Limb (tissue), 2 donors: ENCODE data around the gene SPC25.
"Not testable (repeated sequence)": the region's sequence is repeated elsewhere in the genome, so short reads cannot be mapped to it uniquely, and the experiment has no call there.

Source experiments
- DNase-seq, 2 donors: peaks; one replicate each; pipeline ENCODE4 v3.0.0-alpha.2; 2016; ENCODE audit errors: extremely low spot score in 2 of 2

Gene SPC25, protein sequence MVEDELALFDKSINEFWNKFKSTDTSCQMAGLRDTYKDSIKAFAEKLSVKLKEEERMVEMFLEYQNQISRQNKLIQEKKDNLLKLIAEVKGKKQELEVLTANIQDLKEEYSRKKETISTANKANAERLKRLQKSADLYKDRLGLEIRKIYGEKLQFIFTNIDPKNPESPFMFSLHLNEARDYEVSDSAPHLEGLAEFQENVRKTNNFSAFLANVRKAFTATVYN

GRCh38 chr2:168890006-168890782, at the start of gene SPC25:
Gene SPC25, minus strand, starts transcription at chr2:168890430. Its CDS starts 911 bp downstream, at chr2:168889519.
- peak; percentile 90 to 93 for DNase-seq

DNA sequence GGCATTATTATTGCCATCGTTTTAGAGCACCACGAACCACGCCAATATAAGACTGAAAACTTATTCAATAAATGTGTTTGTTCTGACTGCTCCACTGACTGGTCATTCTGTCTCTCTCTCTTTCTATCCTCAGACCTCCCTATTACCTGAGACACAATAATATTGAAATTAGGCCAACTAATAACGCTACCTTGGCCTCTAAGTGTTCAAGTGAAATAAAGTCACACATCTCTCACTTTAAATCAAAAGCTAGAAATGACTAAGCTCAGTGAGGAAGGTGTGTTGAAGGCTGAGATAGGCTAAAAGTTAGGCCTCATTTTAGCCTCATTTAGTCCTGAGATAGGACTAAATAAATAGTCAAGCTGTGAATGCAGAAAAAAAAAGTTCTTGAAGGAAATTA, 49.7 kb upstream of the SPC25 start:
- no peak for DNase-seq

GRCh38 chr2:168939061-168939460, 48.8 kb upstream of the SPC25 start:
- DNase-seq: no peak

- DNase-seq: no peak
Measured at GRCh38 chr2:168935810-168936581, 45.8 kb upstream of the SPC25 start.

GRCh38 chr2:168934826-168935225, 44.6 kb upstream of the SPC25 start:
- DNase-seq: no peak

GRCh38 chr2:168932174-168932573, 41.9 kb upstream of the SPC25 start:
- DNase-seq: not testable (repeated sequence)

DNA sequence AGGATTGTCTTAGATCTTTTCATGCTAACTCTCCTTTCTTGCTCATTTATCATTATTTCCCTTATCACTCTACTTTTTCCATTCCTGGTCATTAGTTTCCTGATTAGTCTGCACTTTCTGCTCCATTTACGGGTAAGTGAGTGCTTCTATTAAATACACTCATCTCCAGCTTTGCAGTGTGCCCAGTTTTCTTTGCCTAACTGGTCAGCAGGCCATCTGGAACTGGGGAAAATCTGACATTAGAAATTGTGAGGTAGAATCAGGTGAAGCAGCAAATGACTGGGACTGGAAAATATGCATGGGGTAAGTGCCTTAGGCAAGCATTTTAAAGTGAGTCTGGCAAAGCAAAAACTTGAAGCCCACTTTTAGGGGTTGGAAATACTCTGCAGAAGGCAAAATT, 40.0 kb upstream of the SPC25 start:
- no peak for DNase-seq

DNA sequence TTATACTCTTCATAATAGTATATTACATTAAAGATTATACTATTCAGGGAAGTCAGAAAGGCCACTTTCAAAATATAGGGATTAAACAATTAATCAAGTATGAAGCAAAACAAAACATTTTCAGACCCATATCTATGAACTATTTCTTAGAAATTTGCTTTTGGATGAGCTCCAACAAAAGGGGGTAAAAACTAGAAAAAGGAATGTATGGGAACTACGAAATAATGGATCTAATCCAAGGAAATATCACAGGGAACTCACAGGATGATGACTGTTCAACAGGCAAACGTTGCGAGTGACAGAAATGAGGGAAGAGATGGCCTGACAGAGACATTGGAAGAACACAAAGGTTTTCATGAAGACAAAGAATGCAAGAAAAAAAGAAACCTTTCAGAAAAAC, 38.8 kb upstream of the SPC25 start:
- DNase-seq: no peak

- no peak for DNase-seq
Measured at GRCh38 chr2:168928113-168928831, 38.0 kb upstream of the SPC25 start.

GRCh38 chr2:168926621-168927386, 36.6 kb upstream of the SPC25 start:
- DNase-seq: no peak

DNA sequence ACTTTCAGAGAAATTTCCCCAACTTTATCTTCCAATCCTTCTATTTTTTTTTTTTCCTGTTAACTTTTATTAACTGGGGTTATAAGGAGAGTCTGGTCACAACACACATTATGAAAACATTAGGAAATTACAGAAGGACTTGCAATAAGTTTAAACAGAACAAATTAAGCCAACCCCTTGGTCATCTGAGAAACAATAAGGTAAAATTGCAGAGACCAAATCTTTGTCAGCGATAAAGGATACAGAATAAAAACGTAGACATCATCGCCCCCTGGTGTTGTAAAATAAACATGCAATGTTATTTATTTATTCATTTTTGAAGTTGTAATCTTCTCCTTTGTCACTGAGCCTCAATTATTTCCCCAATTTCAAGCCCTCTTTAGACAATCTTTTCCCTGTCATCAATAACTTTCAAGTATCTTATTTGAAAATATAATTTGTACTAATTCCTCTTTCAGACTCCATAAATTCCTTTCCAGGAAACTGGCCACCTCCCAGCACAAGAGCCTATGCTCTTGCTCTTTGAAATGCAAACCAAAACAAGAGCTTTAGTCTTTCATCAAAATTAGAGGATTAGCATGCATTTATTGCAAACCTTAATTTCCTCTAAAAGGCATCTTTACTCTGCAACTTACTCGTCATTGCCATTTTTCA, 30.4 kb upstream of the SPC25 start:
- DNase-seq: peak in 1 of 2 donors; percentile 8

- no peak for DNase-seq
Measured at GRCh38 chr2:168916331-168916675, 26.1 kb upstream of the SPC25 start.

GRCh38 chr2:168915441-168916330, 25.5 kb upstream of the SPC25 start:
- DNase-seq: no peak

GRCh38 chr2:168913495-168913894, 23.3 kb upstream of the SPC25 start:
- DNase-seq: no peak

GRCh38 chr2:168912901-168913369, 22.7 kb upstream of the SPC25 start:
- peak; percentile 44 to 64 for DNase-seq

DNA sequence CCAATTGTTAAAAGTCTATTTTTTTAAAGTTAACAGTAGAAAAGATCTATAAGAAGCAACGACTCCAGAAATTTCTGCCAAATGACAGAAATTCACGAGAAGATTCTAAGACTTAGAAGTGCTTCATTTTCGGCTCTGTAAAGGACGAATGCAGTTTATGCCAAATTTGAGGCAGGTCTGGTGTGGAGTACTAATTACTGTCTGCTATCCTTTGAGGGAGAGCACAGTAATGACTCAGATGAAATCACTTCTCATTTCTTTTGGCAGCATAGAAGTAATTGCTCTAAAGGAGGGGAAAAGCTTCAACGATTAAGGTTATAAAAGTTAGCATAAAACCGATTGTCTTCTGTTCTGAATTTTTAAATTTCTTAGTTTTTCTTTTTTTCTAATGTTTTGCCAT, 22.2 kb upstream of the SPC25 start:
- DNase-seq: no peak

DNA sequence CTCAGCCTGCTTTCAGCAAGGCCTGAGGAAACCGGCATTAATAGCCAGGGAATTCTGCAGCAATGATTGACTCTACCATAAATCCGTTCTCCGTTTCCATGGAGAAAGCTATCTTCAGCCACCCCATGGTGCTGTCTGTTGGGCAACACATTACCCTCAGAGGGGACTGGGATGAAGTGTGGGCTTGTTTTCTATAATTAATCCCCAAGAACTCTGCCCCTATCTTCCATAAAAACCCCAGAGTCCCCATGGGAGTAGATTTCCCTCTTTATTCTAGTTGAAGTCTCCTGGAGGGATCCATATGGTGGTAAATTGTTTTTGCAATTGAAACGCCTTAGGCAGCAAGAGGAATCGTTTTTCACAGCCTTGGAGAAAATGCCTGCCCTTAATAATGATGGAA, 20.1 kb upstream of the SPC25 start:
- no peak for DNase-seq

DNA sequence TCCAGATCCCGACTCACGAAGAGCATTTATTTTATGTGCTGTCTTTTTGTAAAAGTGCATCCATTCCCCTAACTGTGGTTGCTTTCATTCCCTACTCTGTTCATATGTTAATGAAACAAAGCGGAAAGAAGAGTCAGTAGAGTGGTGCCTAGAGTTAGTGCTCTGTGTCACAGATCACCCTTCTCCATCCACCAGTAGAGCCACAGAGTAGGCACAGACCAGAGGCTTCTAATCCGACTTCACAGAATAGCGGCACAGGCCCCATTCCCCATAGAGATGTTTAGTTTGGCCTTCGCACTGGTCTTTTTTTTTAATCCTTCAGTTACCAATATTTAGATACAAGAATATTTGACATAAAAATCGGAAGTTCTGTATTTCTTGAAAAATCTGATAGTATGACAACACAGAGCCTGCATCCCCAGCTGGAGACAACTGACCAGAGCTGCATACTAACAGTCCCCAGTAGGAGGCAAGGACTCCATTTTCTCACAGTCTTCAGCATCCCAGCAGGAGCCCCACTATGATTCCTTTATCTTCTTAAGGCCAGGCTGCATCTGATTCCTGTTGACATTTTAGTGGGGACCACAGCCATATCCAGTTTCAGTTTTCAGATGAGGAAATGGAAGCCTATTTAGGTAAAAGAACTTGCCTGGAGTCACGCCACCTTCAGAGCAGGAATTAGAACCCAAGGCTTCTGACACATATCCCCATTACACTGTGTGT, 17.9 kb upstream of the SPC25 start:
- DNase-seq: no peak

GRCh38 chr2:168904358-168904757, 14.1 kb upstream of the SPC25 start:
- no peak for DNase-seq
